Suprapubic skin (tissue), 3 donors: ENCODE results near the gene CXXC1.

ENCODE experiments used
- POLR2AphosphoS5 ChIP-seq, 3 donors: sonication (generic); formaldehyde crosslinking; IDR thresholded peaks; one replicate each; pipeline ENCODE4 v1.6.1; 2017; ENCODE audit warnings: antibody characterized with exemption in 3 of 3
- TF ChIP-seq, protein P1 (sequence below), 2 donors: fragments of 200-600 bp in 1 of 2; fragments of 450-650 bp in 1 of 2; sonication (generic) in 1 of 2; IDR thresholded peaks; one replicate each; pipeline ENCODE4 v1.5.1; 2016 to 2019; ENCODE audit warnings: antibody characterized with exemption in 2 of 2, mild to moderate bottlenecking in 1 of 2, moderate library complexity in 1 of 2

- TF ChIP-seq POLR2AphosphoS5 (IDR thresholded peaks at IDR 0.05) = no peak
- TF ChIP-seq, protein P1, sequence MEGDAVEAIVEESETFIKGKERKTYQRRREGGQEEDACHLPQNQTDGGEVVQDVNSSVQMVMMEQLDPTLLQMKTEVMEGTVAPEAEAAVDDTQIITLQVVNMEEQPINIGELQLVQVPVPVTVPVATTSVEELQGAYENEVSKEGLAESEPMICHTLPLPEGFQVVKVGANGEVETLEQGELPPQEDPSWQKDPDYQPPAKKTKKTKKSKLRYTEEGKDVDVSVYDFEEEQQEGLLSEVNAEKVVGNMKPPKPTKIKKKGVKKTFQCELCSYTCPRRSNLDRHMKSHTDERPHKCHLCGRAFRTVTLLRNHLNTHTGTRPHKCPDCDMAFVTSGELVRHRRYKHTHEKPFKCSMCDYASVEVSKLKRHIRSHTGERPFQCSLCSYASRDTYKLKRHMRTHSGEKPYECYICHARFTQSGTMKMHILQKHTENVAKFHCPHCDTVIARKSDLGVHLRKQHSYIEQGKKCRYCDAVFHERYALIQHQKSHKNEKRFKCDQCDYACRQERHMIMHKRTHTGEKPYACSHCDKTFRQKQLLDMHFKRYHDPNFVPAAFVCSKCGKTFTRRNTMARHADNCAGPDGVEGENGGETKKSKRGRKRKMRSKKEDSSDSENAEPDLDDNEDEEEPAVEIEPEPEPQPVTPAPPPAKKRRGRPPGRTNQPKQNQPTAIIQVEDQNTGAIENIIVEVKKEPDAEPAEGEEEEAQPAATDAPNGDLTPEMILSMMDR (IDR thresholded peaks at IDR 0.05) = no peak
Measured at GRCh38 chr18:50249576-50249975, 37.9 kb downstream of the CXXC1 start.
